Activated CD8-positive, alpha-beta T cell treated with anti-CD3 and anti-CD28 coated beads for 36 hours (primary cell): Measurements from ENCODE around the gene ATP8B2. TPM values are rescaled to one million over a fixed set of nuclear protein-coding genes. Genes with fewer than 3 reads are reported as not detected.
A peak's percentile ranks its signal among the peaks of the same experiment; 100 is the strongest.

ENCODE experiments used
- ATAC-seq: fragments of 200-7000 bp; cut with Tn5 transposase; one replicate; pipeline ENCODE4 v1.10.0; 2021; ENCODE audit warnings: mild to moderate bottlenecking, moderate library complexity
- CTCF ChIA-PET: fragments of 350-600 bp; sonication (Branson Sonifier 250); formaldehyde crosslinking; loops from one replicate; lab custom pipeline; 2021; ENCODE audit warnings: antibody characterized with exemption; lab: Charles Lee
- POLR2A ChIA-PET: fragments of 350-600 bp; sonication (Branson Sonifier 250); formaldehyde crosslinking; loops from one replicate; lab custom pipeline; 2021; ENCODE audit warnings: antibody characterized with exemption; lab: Charles Lee
- DNase-seq: peaks from one replicate; pipeline ENCODE4 v3.0.0-alpha.2; 2020
- H3K27ac Mint-ChIP-seq: one replicate; pipeline ENCODE4 v1.8.0; 2021; ENCODE audit warnings: mild to moderate bottlenecking, mixed read lengths
- H3K27me3 Mint-ChIP-seq: one replicate; pipeline ENCODE4 v1.8.0; 2021; ENCODE audit warnings: mixed read lengths
- H3K36me3 Mint-ChIP-seq: one replicate; pipeline ENCODE4 v1.8.0; 2021; ENCODE audit warnings: low read depth, mixed read lengths
- H3K4me1 Mint-ChIP-seq: one replicate; pipeline ENCODE4 v1.8.0; 2021; ENCODE audit warnings: low read depth, mixed read lengths
- H3K4me3 Mint-ChIP-seq: one replicate; pipeline ENCODE4 v1.8.0; 2021; ENCODE audit warnings: mild to moderate bottlenecking, moderate library complexity, mixed read lengths
- H3K9me3 Mint-ChIP-seq: one replicate; pipeline ENCODE4 v1.8.0; 2021; ENCODE audit warnings: mixed read lengths
- CTCF ChIP-seq: fragments of 200-600 bp; IDR thresholded peaks from one replicate; pipeline ENCODE4 v1.8.0; 2022; ENCODE audit warnings: antibody characterized with exemption, mild to moderate bottlenecking
- intact Hi-C: fragments of 100-400 bp; cut with micrococcal nuclease; formaldehyde crosslinking; loops from one replicate; pipeline ENCODE4 v1.10.0; 2022
- total RNA-seq, 2 experiments: library from RNA; stranded (reverse); gene quantifications; one replicate each; pipeline ENCODE4 v1.2.3, GENCODE V29; 2021

Gene ATP8B2
- total RNA-seq, 2 experiments from 2014 or later, result 52.2 to 54.7 TPM

DNA sequence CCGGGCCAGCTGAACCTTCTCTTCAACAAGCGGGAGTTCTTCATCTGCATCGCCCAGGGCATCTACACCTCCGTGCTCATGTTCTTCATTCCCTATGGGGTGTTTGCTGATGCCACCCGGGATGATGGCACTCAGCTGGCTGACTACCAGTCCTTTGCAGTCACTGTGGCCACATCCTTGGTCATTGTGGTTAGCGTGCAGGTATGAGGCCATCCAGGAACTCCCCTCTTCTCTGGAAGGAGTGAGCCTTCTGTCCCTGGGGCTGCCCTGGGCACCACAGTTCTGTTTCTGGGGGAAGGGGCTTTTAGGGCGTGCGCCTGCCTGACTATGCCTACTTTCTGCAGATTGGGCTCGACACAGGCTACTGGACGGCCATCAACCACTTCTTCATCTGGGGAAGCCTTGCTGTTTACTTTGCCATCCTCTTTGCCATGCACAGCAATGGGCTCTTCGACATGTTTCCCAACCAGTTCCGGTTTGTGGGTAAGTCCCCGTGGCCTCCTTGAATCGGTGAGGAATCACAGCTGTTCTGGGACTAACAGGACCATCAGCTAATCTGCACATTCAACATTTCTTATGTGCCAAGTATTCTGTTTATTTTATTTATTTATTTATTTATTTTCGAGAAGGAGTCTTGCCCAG is 21.1 kb downstream of the ATP8B2 start:
- TF ChIP-seq CTCF, result no peak
- no peak overlapping the region for H3K4me3 Mint-ChIP-seq
- POLR2A ChIA-PET, result no interaction called here
- no peak for DNase-seq
- CTCF ChIA-PET, result interaction anchor here (0.8 to 14.6 kb wide), 8 partner anchors 8 to 133 kb away, joined by 3 to 214 read pairs (median 4); partner anchors contain the start of gene ATP8B2
- no peak for ATAC-seq
- H3K27me3 Mint-ChIP-seq, result no peaks in the 10 kb centered on the region
- H3K27ac Mint-ChIP-seq, result peak overlapping the region; percentile 78
- H3K9me3 Mint-ChIP-seq, result no peaks in the 10 kb centered on the region
- H3K36me3 Mint-ChIP-seq, result peaks cover 70% of the 10 kb centered on the region
- intact Hi-C loops, result loop anchor here (10.0 kb wide), 1 partner anchor 128 kb away; no protein-coding TSS in a partner anchor
- H3K4me1 Mint-ChIP-seq, result peaks cover 67% of the 10 kb centered on the region

DNA sequence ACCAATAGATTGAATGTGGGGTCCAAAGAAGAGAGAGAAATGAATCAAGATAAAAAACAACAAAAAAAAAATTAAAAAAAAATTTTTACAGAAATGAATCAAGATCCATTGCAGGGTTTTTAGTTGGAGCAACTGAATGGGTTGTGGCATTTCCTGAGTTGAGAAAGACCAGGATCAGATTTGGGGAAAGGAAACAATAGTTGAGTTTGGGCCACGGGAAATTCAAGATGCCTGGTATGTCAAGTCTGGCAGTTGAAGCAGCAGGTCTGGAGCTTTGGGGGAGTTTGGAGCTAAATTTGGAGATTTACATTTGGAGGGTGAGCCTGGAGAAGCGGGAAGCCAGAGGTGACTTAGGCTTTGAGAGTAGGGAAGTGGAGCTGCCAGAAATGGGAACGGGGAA is 22.6 kb downstream of the ATP8B2 start:
- Mint-ChIP-seq H3K27me3 (no peaks in the 10 kb centered on the region), H3K4me3 (no peak overlapping the region), H3K9me3 (no peaks in the 10 kb centered on the region), H3K4me1 (peaks cover 62% of the 10 kb centered on the region), H3K36me3 (peaks cover 56% of the 10 kb centered on the region), H3K27ac (peak overlapping the region; percentile 11)
- no peak for DNase-seq
- CTCF ChIA-PET, result interaction anchor here (0.9 to 6.2 kb wide), 5 partner anchors 9 to 57 kb away, joined by 3 to 46 read pairs (median 3); no protein-coding TSS in a partner anchor
- POLR2A ChIA-PET, result interaction anchor here (0.6 to 0.9 kb wide), 2 partner anchors 13 to 14 kb away, joined by 3 read pairs; no protein-coding TSS in a partner anchor
- TF ChIP-seq CTCF, result no peak
- intact Hi-C loops, result loop anchor here (10.0 kb wide), 1 partner anchor 127 kb away; no protein-coding TSS in a partner anchor
- ATAC-seq, result no peak

- Mint-ChIP-seq H3K36me3 (peaks cover 50% of the 10 kb centered on the region), H3K9me3 (no peaks in the 10 kb centered on the region), H3K27me3 (no peaks in the 10 kb centered on the region), H3K27ac (peak overlapping the region; percentile 11), H3K4me3 (no peak overlapping the region), H3K4me1 (peaks cover 62% of the 10 kb centered on the region)
- no peak for TF ChIP-seq CTCF
- ATAC-seq (no peak), DNase-seq (no peak)
- ChIA-PET CTCF (interaction anchor here (0.9 to 6.2 kb wide), 4 partner anchors 13 to 56 kb away, joined by 3 to 46 read pairs (median 3); no protein-coding TSS in a partner anchor), POLR2A (interaction anchor here (0.6 kb wide), 1 partner anchor 12 kb away, joined by 3 read pairs; no protein-coding TSS in a partner anchor)
- intact Hi-C loops, result loop anchor here (10.0 kb wide), 1 partner anchor 126 kb away; no protein-coding TSS in a partner anchor
These were observed 23.2 kb downstream of the ATP8B2 start for GRCh38 chr1:154348429-154349076.

GRCh38 chr1:154349121-154349520 is 23.8 kb downstream of the ATP8B2 start:
- ATAC-seq (no peak), DNase-seq (no peak)
- Mint-ChIP-seq H3K27ac (peak overlapping the region; percentile 7), H3K27me3 (no peaks in the 10 kb centered on the region), H3K9me3 (no peaks in the 10 kb centered on the region), H3K4me1 (peaks cover 62% of the 10 kb centered on the region), H3K36me3 (peaks cover 45% of the 10 kb centered on the region), H3K4me3 (no peak overlapping the region)
- intact Hi-C loops, result loop anchor here (10.0 kb wide), 1 partner anchor 126 kb away; no protein-coding TSS in a partner anchor
- ChIA-PET CTCF (interaction anchor here (6.2 kb wide), 1 partner anchor 13 kb away, joined by 46 read pairs; no protein-coding TSS in a partner anchor), POLR2A (interaction anchor here (0.7 kb wide), 1 partner anchor 13 kb away, joined by 3 read pairs; no protein-coding TSS in a partner anchor)
- TF ChIP-seq CTCF, result no peak
